ENCODE results near the gene CARMIL1. TPM values are rescaled to one million over a fixed set of nuclear protein-coding genes. Genes with fewer than 3 reads are reported as not detected.

The CARMIL1 gene
- total RNA-seq, 4 donors from 2014 or later: 13.6 to 33.2 (median 22.2) TPM

DNA sequence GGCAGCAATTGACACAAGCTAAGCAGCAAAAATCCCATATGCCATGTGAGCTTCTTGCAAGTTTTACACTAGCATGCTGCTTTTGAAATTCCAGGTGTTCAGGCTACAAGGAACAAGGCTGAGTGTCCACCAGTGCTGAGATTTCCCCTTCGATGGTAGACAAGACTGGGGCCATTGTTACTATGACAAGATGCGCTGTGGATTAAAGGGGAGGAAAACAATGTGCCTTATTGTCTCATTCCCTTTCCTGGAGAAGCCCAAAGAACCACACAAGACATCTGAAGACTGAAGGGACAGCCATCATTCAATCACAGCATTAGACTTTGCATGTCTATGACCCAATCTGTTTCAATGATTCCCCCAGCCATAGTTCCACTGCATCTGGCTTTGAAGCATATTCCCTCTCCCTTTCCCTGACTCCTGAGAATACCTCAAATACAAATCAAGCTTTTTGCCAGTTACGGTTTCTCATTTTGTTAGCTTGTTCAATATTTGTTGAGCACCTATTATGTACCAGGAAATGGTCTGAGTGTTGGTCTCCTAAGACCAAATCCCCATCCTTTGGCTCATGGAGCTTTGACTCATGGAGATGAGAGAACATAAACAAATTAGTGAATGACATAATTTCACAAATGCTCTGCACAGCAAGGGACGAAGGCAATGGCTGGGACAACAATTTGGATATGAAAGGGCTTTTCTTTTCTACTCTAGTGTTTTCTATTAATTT is 349.5 kb downstream of the CARMIL1 start:
- Histone ChIP-seq H3K27ac (no peak overlapping the region), H3K4me3 (no peak overlapping the region), H3K36me3 (no peaks in the 10 kb centered on the region), H3K9me3 (no peaks in the 10 kb centered on the region), H3K27me3 (peaks cover 7% of the 10 kb centered on the region), H3K4me1 (no peaks in the 10 kb centered on the region)
- TF ChIP-seq POLR2A (IDR thresholded peaks at IDR 0.05) (no peak), EP300 (IDR thresholded peaks at IDR 0.05) (no peak), POLR2AphosphoS5 (IDR thresholded peaks at IDR 0.05) (no peak)
- TF ChIP-seq, protein P1, sequence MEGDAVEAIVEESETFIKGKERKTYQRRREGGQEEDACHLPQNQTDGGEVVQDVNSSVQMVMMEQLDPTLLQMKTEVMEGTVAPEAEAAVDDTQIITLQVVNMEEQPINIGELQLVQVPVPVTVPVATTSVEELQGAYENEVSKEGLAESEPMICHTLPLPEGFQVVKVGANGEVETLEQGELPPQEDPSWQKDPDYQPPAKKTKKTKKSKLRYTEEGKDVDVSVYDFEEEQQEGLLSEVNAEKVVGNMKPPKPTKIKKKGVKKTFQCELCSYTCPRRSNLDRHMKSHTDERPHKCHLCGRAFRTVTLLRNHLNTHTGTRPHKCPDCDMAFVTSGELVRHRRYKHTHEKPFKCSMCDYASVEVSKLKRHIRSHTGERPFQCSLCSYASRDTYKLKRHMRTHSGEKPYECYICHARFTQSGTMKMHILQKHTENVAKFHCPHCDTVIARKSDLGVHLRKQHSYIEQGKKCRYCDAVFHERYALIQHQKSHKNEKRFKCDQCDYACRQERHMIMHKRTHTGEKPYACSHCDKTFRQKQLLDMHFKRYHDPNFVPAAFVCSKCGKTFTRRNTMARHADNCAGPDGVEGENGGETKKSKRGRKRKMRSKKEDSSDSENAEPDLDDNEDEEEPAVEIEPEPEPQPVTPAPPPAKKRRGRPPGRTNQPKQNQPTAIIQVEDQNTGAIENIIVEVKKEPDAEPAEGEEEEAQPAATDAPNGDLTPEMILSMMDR (IDR thresholded peaks at IDR 0.05): no peak
- no peak for DNase-seq (ENCODE audit: low spot score in 2 of 2)
- WGBS: 86% methylated on average over 4 of the region's 4 CpGs

DNA sequence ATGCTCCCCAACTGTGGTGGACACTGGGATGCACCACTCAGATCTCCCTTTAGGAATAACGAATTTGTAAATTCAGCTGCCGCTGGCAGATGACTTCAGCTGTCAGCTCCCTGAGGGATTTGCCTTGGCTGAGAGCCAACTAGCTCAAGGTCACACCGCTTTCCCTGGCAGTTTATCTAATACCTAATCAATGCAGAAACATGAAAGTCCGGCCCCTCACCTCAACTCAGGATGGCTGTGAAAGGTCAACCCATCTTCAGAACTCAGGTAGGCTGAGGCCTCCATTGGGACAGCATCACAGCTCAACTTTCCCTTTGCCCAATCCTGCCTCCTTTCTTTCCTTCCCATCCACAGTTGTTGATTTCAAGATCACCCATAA is 350.0 kb downstream of the CARMIL1 start:
- no peaks in the 10 kb centered on the region for H3K36me3 ChIP-seq
- DNase-seq (ENCODE audit: low spot score in 2 of 2): no peak
- H3K4me1 ChIP-seq: no peaks in the 10 kb centered on the region
- H3K4me3 ChIP-seq: no peak overlapping the region
- no peak overlapping the region for H3K27ac ChIP-seq
- no peaks in the 10 kb centered on the region for H3K9me3 ChIP-seq
- H3K27me3 ChIP-seq: peaks cover 7% of the 10 kb centered on the region
- TF ChIP-seq POLR2A (IDR thresholded peaks at IDR 0.05) (no peak), POLR2AphosphoS5 (IDR thresholded peaks at IDR 0.05) (no peak), EP300 (IDR thresholded peaks at IDR 0.05) (no peak)
- TF ChIP-seq, protein P1 (IDR thresholded peaks at IDR 0.05): no peak
- 55% methylated on average over 4 of the region's 4 CpGs for WGBS

DNA sequence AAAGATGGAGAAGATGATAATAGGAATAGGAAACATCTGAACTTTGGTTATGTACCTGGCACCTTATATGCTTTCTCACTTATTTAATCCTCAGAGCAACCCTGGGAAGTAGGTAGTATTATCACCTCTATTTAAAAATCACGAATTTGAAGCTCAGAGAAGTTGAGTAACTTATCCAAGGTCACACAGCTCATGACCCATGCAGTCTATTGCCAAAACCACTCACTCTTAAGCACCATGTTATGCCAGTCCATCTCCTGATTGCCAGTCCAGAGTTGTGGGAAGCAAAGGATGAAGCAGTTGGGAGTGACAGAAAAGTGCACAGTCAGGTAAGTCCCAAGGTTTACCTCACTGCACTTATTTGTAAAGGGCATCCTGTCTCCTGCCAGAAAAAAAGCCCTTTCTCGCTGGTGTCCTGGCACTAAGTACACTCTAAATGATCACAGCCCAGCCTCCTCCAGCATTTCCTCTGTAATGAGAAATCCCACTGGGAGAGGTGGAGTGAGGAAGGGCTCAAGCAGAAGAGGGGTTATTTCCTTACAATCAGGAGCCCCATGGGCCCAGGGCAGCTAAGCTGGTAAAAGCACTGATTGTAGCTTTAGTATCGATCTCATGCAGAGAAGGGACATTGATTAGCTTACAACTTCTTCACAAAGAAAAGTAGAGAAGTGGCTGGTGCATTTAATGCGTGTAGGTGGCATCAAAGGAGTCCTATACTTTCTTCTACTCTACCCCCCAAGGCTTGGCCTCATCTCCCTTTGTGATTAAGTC is 351.5 kb downstream of the CARMIL1 start:
- Histone ChIP-seq H3K27me3 (peaks cover 11% of the 10 kb centered on the region), H3K27ac (no peak overlapping the region), H3K36me3 (no peaks in the 10 kb centered on the region), H3K4me1 (no peaks in the 10 kb centered on the region), H3K4me3 (no peak overlapping the region), H3K9me3 (no peaks in the 10 kb centered on the region)
- TF ChIP-seq POLR2AphosphoS5 (IDR thresholded peaks at IDR 0.05) (no peak), EP300 (IDR thresholded peaks at IDR 0.05) (no peak)
- TF ChIP-seq, protein P1 (IDR thresholded peaks at IDR 0.05): no peak
- WGBS: 51% methylated on average over 4 of the region's 4 CpGs
- DNase-seq (ENCODE audit: low spot score in 2 of 2): no peak

DNA sequence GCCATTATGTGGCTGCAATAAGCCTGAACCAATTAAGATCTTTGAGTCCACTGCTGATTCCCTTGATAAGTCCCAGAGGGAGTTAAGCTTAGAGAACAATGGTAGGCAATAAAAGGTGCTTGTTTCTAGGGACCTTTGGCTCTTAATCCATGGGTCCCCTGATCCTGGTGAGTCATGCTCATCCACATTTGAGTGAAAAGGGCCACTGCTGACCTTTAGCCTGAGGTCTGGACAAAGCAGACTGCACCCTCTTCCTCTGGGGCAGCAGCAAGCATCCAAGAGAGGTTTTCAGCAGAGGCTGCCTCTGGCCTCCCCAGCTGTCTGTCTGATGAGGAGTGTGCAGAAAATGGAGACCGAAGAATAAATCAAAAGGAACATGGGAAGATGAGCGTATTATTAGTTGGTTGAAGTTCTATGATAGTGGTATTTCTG is 356.7 kb downstream of the CARMIL1 start:
- Histone ChIP-seq H3K4me3 (no peak overlapping the region), H3K4me1 (no peaks in the 10 kb centered on the region), H3K27ac (no peak overlapping the region), H3K27me3 (peaks cover 13% of the 10 kb centered on the region), H3K9me3 (no peaks in the 10 kb centered on the region), H3K36me3 (no peaks in the 10 kb centered on the region)
- 98% methylated on average over 2 of the region's 2 CpGs for WGBS
- no peak for DNase-seq (ENCODE audit: low spot score in 2 of 2)
- TF ChIP-seq POLR2A (IDR thresholded peaks at IDR 0.05): no peak
- TF ChIP-seq, protein P1 (IDR thresholded peaks at IDR 0.05): no peak
- TF ChIP-seq POLR2AphosphoS5 (IDR thresholded peaks at IDR 0.05): no peak
- no peak for TF ChIP-seq EP300 (IDR thresholded peaks at IDR 0.05)

DNA sequence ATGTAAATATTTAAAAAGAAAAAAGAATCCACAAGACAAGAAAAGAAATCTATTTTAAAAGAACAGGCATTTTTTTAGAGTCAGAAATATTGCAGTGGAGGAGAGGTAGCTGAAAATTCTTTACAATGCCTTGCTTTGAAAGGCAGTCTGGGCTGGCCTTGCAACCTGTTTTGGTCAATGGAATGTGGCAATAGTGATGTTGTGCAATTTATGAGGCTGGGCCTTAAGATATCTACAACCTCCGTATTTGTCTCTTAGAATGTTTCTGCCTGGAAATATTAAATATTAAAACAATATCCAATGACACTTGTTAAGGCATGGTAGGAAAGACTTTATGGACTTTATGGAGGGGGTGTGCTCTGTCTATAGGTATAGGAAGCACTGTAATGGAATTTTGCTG is 358.0 kb downstream of the CARMIL1 start:
- H3K9me3 ChIP-seq: no peaks in the 10 kb centered on the region
- no peak overlapping the region for H3K4me3 ChIP-seq
- H3K4me1 ChIP-seq: no peaks in the 10 kb centered on the region
- H3K27ac ChIP-seq: no peak overlapping the region
- DNase-seq (ENCODE audit: low spot score in 2 of 2): no peak
- no peak for TF ChIP-seq POLR2A (IDR thresholded peaks at IDR 0.05)
- TF ChIP-seq, protein P1 (IDR thresholded peaks at IDR 0.05): no peak
- no peak for TF ChIP-seq EP300 (IDR thresholded peaks at IDR 0.05)
- peaks cover 21% of the 10 kb centered on the region for H3K27me3 ChIP-seq
- WGBS: 74% methylated on average over 1 of the region's 1 CpG
- no peaks in the 10 kb centered on the region for H3K36me3 ChIP-seq

All from suprapubic skin (tissue), 4 donors.